A375 (cell line): ENCODE measurements around the gene TXNL4A. TPM values are rescaled to one million over a fixed set of nuclear protein-coding genes. Genes with fewer than 3 reads are reported as not detected.

Experiments used
- total RNA-seq: library from RNA; depleted of rRNA; stranded (reverse); fragments of >200 nt; shearing (Covaris generic); gene quantifications from 2 replicates; pipeline ENCODE4 v1.2.3, GENCODE V29; 2014; rRNA removed

TXNL4A gene, protein sequence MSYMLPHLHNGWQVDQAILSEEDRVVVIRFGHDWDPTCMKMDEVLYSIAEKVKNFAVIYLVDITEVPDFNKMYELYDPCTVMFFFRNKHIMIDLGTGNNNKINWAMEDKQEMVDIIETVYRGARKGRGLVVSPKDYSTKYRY
- 68.0 and 75.9 TPM in 2 replicates for total RNA-seq

DNA sequence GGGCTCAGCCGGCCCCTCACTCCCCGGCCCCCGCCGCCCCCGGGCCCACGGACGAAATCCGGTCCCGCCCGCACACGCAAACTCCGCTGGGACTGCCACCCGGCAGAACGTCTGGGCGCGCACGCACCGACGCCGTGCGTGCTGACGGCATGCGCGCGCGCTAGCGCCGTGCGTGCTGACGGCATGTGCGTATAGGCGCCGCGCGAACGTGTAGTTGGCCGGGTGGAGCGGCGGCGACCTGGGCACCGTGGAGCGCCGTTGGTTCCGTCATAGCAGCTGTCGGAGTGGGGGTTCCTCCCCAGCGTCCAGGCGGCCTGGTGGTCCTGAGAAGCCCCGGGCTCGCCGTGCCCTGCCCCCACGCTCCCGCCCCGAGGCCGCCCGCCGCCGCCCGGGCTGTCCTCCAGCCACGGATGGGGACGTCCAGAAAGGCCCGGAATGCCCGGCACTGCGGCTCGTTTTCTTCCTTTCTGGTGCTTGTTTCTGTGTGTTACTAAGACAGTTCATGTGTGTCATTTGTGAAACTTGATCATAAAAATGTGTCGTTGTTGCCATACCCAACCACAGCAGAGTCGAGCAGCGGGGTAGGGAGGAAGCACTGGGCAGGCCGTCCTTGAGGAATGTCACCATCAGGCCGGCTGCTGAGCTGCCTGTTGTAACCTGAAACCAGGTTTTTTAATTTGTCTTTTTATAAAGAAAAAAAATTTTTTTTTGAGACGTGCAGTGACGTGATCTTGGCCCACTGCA lies at the start of gene TXNL4A:
Gene TXNL4A, minus strand, starts transcription at position 113 of the 744 bp plus-strand sequence. CDS start 171 bp downstream, outside the sequence.

DNA sequence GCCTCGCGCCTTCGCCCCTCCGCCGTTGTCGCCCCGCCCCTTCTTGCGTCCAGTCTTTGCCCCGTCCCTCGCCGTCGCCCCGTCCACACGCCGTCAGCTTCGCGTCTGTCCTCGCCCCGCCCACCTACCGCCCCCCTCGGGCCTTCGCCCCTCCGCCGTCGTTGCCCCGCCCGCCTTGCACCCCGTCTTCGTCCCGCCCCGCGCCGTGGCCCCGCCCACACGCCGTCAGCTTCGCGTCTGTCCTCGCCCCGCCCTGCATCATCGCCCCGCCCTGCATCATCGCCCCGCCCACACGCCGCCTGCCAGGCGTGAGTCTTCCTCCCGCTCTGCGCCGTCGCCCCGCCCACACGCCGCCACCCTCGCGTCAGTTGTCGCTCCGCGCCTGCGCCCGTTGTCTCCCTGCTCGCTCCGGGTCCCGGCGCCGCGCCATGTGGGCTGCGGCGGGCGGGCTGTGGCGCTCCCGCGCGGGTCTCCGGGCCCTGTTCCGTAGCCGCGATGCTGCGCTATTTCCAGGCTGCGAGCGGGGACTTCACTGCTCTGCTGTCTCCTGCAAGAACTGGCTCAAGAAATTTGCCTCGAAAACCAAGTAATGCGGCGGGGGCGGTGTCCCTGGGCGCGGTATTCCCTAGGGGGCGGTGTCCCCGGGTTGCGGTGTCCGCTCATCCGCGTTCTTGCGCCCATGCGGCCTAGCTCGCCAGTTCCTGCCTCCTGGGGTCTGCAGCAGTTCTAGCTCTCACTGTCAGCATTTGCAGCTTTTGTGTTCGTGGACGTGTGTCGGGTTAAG lies 45.9 kb upstream of the TXNL4A start, which contains the start of gene RBFA:
Gene RBFA, plus strand, starts transcription at position 367 of the 784 bp plus-strand sequence. Its CDS starts 62 bp downstream, at position 429.

DNA sequence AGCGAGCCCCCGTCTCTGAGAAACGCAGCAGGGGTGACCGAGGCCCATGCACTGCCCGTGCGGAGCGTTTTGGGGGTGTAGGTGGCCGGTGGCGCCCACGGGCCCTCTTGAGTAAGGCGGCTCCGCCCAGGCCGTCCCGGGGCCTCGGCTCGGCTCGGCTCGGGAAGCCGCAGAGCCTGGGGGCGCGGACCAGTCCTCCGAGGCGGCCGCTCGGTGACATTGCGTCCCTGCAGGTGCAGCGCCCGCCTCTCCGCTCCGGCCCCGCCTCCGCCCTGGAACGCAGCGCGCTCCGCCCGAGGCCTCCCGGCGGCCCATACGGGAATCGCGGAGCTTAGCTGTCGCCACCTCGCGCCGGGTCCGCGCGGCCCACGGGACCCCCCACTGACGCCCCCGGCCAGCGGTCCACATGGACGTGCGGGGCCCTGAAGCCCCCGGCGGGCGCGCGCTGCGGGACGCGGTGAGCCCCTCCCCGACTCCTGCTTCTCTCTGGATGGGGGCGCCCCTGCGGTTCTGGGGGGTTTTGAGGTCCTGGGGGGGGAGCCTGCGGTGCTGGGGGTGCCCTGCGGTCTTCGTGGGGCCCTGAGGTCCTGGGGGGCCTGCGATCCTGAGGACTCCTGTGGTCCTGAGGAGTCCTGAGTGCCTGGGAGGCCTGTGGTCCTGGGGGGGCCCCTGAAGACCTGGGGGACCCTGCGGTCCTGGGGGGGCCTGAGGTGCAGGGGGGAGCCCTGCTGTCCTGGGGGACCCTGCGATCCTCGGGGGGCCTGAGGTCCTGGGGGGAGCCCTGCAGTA lies 23.8 kb downstream of the TXNL4A start, which contains the start of gene HSBP1L1:
Gene HSBP1L1, plus strand, starts transcription at position 314 of the 789 bp plus-strand sequence. Its CDS starts 93 bp downstream, at position 407.

DNA sequence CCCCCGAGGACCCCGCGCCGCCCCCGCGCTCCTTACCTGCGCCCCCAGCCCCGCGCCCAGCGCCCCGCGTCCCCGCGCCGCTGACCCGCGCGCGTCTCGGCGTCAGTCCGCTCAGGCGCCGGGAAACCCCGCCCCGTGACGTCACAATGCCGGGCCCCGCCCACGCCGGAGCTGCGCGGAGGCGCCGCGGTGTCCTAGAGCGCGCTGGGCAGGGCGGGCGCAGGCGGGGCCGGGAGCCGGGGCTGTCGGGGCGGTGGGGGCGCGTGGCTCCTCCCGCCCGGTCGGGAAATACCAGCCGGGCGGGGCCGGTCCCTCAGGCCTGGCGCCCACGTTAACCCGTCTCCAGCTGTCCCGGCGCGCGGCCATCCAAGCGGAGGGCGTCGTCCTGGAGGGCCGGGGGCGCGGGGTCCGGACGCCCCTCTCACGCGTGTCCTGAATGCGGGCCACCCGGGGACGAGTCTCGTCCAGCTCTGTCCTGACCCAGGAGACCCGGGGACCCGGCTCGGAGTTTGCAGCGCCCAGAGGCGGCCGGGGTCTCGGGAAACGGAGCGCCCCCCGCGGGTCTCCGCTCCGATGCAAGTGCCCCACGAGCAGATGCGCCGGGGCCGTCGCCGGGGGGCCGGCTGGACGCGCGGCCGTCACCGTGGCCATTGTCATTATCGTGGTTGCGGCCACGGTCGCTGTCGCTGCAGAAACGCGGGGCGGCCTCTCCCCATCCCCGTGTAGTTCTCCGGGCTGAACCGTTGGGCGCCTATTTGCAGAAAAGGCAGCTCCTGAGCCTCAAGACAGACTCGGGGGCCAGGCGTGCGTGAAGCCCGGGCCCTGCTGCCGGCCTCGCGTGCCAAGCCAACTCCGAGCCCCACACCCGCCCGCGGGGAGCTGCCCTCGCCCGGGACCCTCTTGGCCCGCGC lies 36.6 kb downstream of the TXNL4A start, which contains the start of gene SLC66A2:
Gene SLC66A2, minus strand, starts transcription at position 109 of the 911 bp plus-strand sequence. CDS start 727 bp downstream, outside the sequence.

Other genes starting within 250 kb of the TXNL4A start
- gene KCNG2, start 190.6 kb downstream of the TXNL4A start, total RNA-seq = not detected in 2 replicates
- 16.9 and 18.4 TPM in 2 replicates for gene SLC66A2, start 36.9 kb downstream of the TXNL4A start, total RNA-seq
- not detected in 2 replicates for gene HSBP1L1, start 23.9 kb downstream of the TXNL4A start, total RNA-seq
- gene RBFA, start 45.9 kb upstream of the TXNL4A start, total RNA-seq = 35.0 and 42.6 TPM in 2 replicates
- gene ADNP2, start 120.7 kb upstream of the TXNL4A start, total RNA-seq = 17.5 and 18.7 TPM in 2 replicates